GM19240 (cell line): ENCODE data around the gene RNF213.

Source experiments
- DNase-seq: peaks from one replicate; pipeline ENCODE4 v3.0.0; 2011; ENCODE audit warnings: low spot score; ENCODE audit not compliant: insufficient read length

Gene RNF213

GRCh38 chr17:80365001-80365965 is 104.6 kb downstream of the RNF213 start:
- DNase-seq, result no peak

- DNase-seq, result no peak
Observed at GRCh38 chr17:80365983-80366382, 105.3 kb downstream of the RNF213 start.

GRCh38 chr17:80367503-80367902 is 106.9 kb downstream of the RNF213 start:
- DNase-seq, result no peak

- DNase-seq, result no peak
Observed at GRCh38 chr17:80371196-80371595, 110.5 kb downstream of the RNF213 start.

GRCh38 chr17:80372456-80372855 is 111.8 kb downstream of the RNF213 start:
- no peak for DNase-seq

- no peak for DNase-seq
Observed at GRCh38 chr17:80372922-80373570, 112.4 kb downstream of the RNF213 start.

- DNase-seq, result no peak
Observed at GRCh38 chr17:80374039-80374731, 113.5 kb downstream of the RNF213 start.

GRCh38 chr17:80374732-80375585 is 114.3 kb downstream of the RNF213 start:
- DNase-seq, result no peak

GRCh38 chr17:80376531-80376930 is 115.9 kb downstream of the RNF213 start:
- DNase-seq, result no peak

- DNase-seq, result no peak
Observed at GRCh38 chr17:80377798-80378197, 117.1 kb downstream of the RNF213 start.

- no peak for DNase-seq
Observed at GRCh38 chr17:80379348-80379747, 118.7 kb downstream of the RNF213 start.

- DNase-seq, result no peak
Observed at GRCh38 chr17:80380068-80380467, 119.4 kb downstream of the RNF213 start.

- DNase-seq, result no peak
Observed at GRCh38 chr17:80380555-80381002, 119.9 kb downstream of the RNF213 start.

GRCh38 chr17:80381416-80381923 is 120.8 kb downstream of the RNF213 start:
- DNase-seq, result no peak

GRCh38 chr17:80382446-80382845 is 121.8 kb downstream of the RNF213 start:
- DNase-seq, result no peak

GRCh38 chr17:80382956-80383355 is 122.3 kb downstream of the RNF213 start:
- no peak for DNase-seq

- no peak for DNase-seq
Observed at GRCh38 chr17:80384078-80384960, 123.7 kb downstream of the RNF213 start.

- DNase-seq, result no peak
Observed at GRCh38 chr17:80385046-80385445, 124.4 kb downstream of the RNF213 start.

GRCh38 chr17:80386341-80386740 is 125.7 kb downstream of the RNF213 start:
- no peak for DNase-seq

GRCh38 chr17:80387071-80387470 is 126.4 kb downstream of the RNF213 start:
- DNase-seq, result no peak
